GM23248 (cell line): Measurements from ENCODE around the gene SLC13A3.

Source experiments
- EZH2 ChIP-seq: fragments of 200-600 bp; sonication (generic); IDR thresholded peaks from 2 replicates; pipeline ENCODE4 v1.6.1; 2018; ENCODE audit warnings: antibody characterized with exemption, mild to moderate bottlenecking; ENCODE audit not compliant: insufficient read depth, poor library complexity, severe bottlenecking
- EZH2phosphoT487 ChIP-seq: fragments of 200-600 bp; sonication (generic); IDR thresholded peaks from 2 replicates; pipeline ENCODE4 v1.6.1; 2018; ENCODE audit warnings: antibody characterized with exemption, moderate library complexity, mild to moderate bottlenecking, low read depth; ENCODE audit not compliant: insufficient read depth

- no peak for TF ChIP-seq EZH2
- TF ChIP-seq EZH2phosphoT487, result no peak
Measured at GRCh38 chr20:46575394-46575793, 75.9 kb downstream of the SLC13A3 start.
